ENCODE data around the gene RAB6B. TPM values are rescaled to one million over a fixed set of nuclear protein-coding genes. Genes with fewer than 3 reads are reported as not detected.

Gene RAB6B
- total RNA-seq, 1 experiment from 2014 or later = 0.18 TPM

GRCh38 chr3:133935843-133936769 lies 40.4 kb upstream of the RAB6B start:
- H3K4me3 ChIP-seq = no peak overlapping the region
- H3K27ac ChIP-seq = no peak overlapping the region
- DNase-seq (ENCODE audit: low read depth in 1 of 2, low spot score in 2 of 2) = no peak
- no peaks in the 10 kb centered on the region for H3K9me3 ChIP-seq (replicated peaks)
- no peaks in the 10 kb centered on the region for H3K36me3 ChIP-seq
- H3K4me1 ChIP-seq (replicated peaks) = no peaks in the 10 kb centered on the region; the same call in 1 of the 2 replicates
- H3K27me3 ChIP-seq (replicated peaks) = no peaks in the 10 kb centered on the region

DNA sequence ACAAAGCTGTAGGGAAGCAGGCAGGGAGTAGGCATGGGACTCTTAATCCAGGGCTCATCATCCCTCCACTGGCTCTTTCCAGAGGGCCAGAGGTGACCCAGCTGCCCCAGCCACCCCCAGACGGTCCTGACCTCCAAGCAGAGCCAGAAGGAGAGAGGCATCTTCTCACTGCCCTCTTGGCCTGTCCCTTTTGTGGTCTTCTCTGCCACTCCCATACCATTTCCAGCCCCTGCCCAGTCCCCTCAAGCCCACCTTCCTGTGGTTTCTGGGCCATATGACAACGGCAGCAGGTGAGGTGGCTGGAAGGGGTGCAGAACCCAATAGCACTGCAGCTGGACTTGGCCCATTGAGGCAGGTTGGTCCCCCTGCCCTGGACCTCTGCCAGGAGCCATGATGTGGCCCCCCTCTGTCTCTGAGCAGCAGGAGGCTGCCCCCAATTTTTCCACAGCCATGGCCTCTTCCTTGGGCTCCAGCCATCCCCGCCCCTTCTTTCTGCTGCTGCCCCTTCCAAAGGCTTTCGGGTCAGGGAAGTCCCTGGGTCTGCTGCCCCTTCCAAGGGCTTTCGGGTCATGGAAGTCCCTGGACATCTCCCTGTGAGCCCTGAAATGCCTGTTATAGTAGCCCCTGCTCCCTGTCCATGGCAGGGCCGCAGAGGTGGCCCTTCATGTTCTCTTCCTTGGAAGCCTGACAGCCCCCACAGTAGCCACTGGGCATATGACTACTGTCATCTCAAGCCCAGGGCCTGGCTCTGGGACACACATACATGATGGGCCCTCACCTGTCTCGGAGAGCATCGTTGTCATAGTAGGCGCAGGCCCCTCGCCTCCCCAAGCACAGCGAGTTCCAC lies 39.5 kb upstream of the RAB6B start:
- no peak overlapping the region for H3K27ac ChIP-seq
- H3K36me3 ChIP-seq = no peaks in the 10 kb centered on the region
- H3K9me3 ChIP-seq (replicated peaks) = no peaks in the 10 kb centered on the region
- H3K4me3 ChIP-seq = no peak overlapping the region
- H3K4me1 ChIP-seq (replicated peaks) = no peaks in the 10 kb centered on the region
- H3K27me3 ChIP-seq (replicated peaks) = no peaks in the 10 kb centered on the region
- DNase-seq (ENCODE audit: low read depth in 1 of 2, low spot score in 2 of 2) = peak in 1 of 2 experiments; percentile 19

GRCh38 chr3:133934073-133934970 lies 38.6 kb upstream of the RAB6B start:
- Histone ChIP-seq H3K4me3 (no peak overlapping the region), H3K27me3 (replicated peaks) (no peaks in the 10 kb centered on the region), H3K4me1 (replicated peaks) (no peaks in the 10 kb centered on the region), H3K27ac (no peak overlapping the region), H3K36me3 (no peaks in the 10 kb centered on the region), H3K9me3 (replicated peaks) (no peaks in the 10 kb centered on the region)
- DNase-seq (ENCODE audit: low read depth in 1 of 2, low spot score in 2 of 2) = no peak

GRCh38 chr3:133933097-133934024 lies 37.7 kb upstream of the RAB6B start:
- Histone ChIP-seq H3K27ac (no peak overlapping the region), H3K9me3 (replicated peaks) (no peaks in the 10 kb centered on the region), H3K4me1 (replicated peaks) (no peaks in the 10 kb centered on the region; the same call in 1 of the 2 replicates), H3K4me3 (no peak overlapping the region), H3K36me3 (no peaks in the 10 kb centered on the region), H3K27me3 (replicated peaks) (no peaks in the 10 kb centered on the region)
- no peak for DNase-seq (ENCODE audit: low read depth in 1 of 2, low spot score in 2 of 2)

- H3K36me3 ChIP-seq = no peaks in the 10 kb centered on the region
- peaks cover 13% of the 10 kb centered on the region for H3K4me1 ChIP-seq (replicated peaks)
- DNase-seq (ENCODE audit: low read depth in 1 of 2, low spot score in 2 of 2) = no peak
- H3K4me3 ChIP-seq = no peak overlapping the region
- no peaks in the 10 kb centered on the region for H3K27me3 ChIP-seq (replicated peaks)
- H3K9me3 ChIP-seq (replicated peaks) = no peaks in the 10 kb centered on the region
- H3K27ac ChIP-seq = no peak overlapping the region
Observed at GRCh38 chr3:133932009-133932408, 36.3 kb upstream of the RAB6B start.

DNA sequence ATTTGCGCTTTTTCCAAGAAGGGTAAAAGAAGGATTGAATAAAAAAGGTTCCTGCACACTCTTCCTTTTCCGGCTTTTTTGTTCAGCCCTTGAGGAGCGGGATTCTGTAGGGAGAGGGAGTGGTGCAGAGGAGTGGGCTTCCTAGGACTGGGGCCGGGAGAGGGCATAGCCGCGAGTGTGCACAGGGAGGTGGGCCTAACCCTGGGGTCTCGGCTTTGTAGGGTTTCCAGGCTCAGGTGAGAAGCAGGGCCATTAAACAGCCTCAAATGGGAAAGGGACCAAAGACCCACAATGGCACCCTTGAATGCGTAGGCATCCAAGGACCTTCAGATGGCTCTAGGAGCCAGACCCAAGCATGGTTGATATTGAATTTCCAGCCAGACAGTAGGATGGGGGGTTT lies 35.4 kb upstream of the RAB6B start:
- no peaks in the 10 kb centered on the region for H3K36me3 ChIP-seq
- DNase-seq (ENCODE audit: low read depth in 1 of 2, low spot score in 2 of 2) = no peak
- H3K9me3 ChIP-seq (replicated peaks) = no peaks in the 10 kb centered on the region
- peaks cover 19% of the 10 kb centered on the region for H3K4me1 ChIP-seq (replicated peaks)
- H3K27ac ChIP-seq = no peak overlapping the region
- H3K4me3 ChIP-seq = no peak overlapping the region
- no peaks in the 10 kb centered on the region for H3K27me3 ChIP-seq (replicated peaks)

- DNase-seq (ENCODE audit: low read depth in 1 of 2, low spot score in 2 of 2) = peak in 1 of 2 experiments; percentile 43
Observed at GRCh38 chr3:133930341-133930933, 34.8 kb upstream of the RAB6B start.

GRCh38 chr3:133928903-133929607 lies 33.4 kb upstream of the RAB6B start:
- H3K4me1 ChIP-seq (replicated peaks) = peaks cover 19% of the 10 kb centered on the region
- no peak for DNase-seq (ENCODE audit: low read depth in 1 of 2, low spot score in 2 of 2)
- no peak overlapping the region for H3K4me3 ChIP-seq
- no peaks in the 10 kb centered on the region for H3K9me3 ChIP-seq (replicated peaks)
- no peak overlapping the region for H3K27ac ChIP-seq
- no peaks in the 10 kb centered on the region for H3K36me3 ChIP-seq
- H3K27me3 ChIP-seq (replicated peaks) = no peaks in the 10 kb centered on the region

More at GRCh38 chr3:133930341-133930933, 34.8 kb upstream of the RAB6B start:
- H3K36me3 ChIP-seq = no peaks in the 10 kb centered on the region
- H3K9me3 ChIP-seq (replicated peaks) = no peaks in the 10 kb centered on the region
- no peaks in the 10 kb centered on the region for H3K27me3 ChIP-seq (replicated peaks)
- no peak overlapping the region for H3K27ac ChIP-seq
- peaks cover 19% of the 10 kb centered on the region for H3K4me1 ChIP-seq (replicated peaks)
- no peak overlapping the region for H3K4me3 ChIP-seq

DNA sequence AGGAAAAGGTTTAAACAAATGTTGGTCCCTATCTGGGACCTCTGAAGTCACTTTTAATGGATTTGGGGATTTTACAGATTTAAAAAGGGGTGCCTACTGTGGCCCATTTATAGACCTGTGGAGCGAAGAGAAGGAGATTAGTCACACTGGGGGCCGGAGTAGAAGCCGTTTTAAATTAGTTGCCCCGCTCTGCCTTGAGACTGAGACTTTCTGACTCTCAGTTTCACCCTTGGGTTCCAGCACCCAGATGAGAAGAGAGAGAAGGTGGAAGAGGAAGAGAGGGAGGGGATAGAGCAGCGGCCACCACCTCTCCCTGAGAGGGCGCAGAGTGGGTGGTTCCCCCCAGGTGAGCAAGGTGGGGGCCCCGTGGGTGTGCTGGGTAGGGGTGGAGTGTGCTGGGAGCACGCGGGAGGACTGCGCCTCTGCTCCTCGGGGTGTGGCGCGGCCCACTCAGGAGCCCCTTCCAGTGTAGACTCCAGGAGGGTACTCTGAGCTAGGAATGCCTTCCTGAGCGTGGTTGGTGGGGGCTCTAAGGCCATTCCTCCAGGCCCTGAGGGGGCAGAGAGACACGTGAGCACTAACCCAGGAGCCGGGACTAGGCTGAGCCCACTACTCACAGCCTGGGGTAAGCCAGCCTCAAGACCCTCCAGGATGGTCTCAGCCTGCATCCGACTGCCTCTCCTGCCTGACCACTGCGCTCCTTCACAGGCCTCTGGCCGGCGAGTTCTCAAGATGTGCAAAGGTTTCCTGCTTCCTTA lies 32.6 kb upstream of the RAB6B start:
- no peak overlapping the region for H3K27ac ChIP-seq
- no peaks in the 10 kb centered on the region for H3K9me3 ChIP-seq (replicated peaks)
- peaks cover 19% of the 10 kb centered on the region for H3K4me1 ChIP-seq (replicated peaks)
- no peaks in the 10 kb centered on the region for H3K27me3 ChIP-seq (replicated peaks)
- H3K4me3 ChIP-seq = peak overlapping the region; percentile 48; the same call in 1 of the 2 replicates
- no peak for DNase-seq (ENCODE audit: low read depth in 1 of 2, low spot score in 2 of 2)
- no peaks in the 10 kb centered on the region for H3K36me3 ChIP-seq

- no peaks in the 10 kb centered on the region for H3K27me3 ChIP-seq (replicated peaks)
- peaks cover 19% of the 10 kb centered on the region for H3K4me1 ChIP-seq (replicated peaks)
- peak overlapping the region; percentile 48 for H3K4me3 ChIP-seq
- H3K27ac ChIP-seq = peak overlapping the region; percentile 82
- DNase-seq (ENCODE audit: low read depth in 1 of 2, low spot score in 2 of 2) = peak; percentile 53 to 66
- no peaks in the 10 kb centered on the region for H3K9me3 ChIP-seq (replicated peaks)
- no peaks in the 10 kb centered on the region for H3K36me3 ChIP-seq
Observed at GRCh38 chr3:133927540-133928066, 31.9 kb upstream of the RAB6B start.
